Brain microvascular endothelial cell (primary cell): ENCODE measurements around the gene SASS6.
"Not testable (repeated sequence)": the region's sequence is repeated elsewhere in the genome, so short reads cannot be mapped to it uniquely, and the experiment has no call there.

Experiments
- DNase-seq: peaks from one replicate; pipeline ENCODE4 v3.0.0-alpha.2; 2020
- H3K27ac ChIP-seq: fragments of 250-450 bp; sonication (Bioruptor Pico); 2 replicates; pipeline ENCODE4 v1.5.1; 2020; ENCODE audit warnings: mild to moderate bottlenecking, moderate library complexity
- H3K27me3 ChIP-seq: fragments of 250-450 bp; sonication (Bioruptor Pico); replicated peaks from 2 replicates; pipeline ENCODE4 v1.5.1; 2020; ENCODE audit warnings: mild to moderate bottlenecking
- H3K36me3 ChIP-seq: fragments of 250-450 bp; sonication (Bioruptor Pico); replicated peaks from 2 replicates; pipeline ENCODE4 v1.5.1; 2020; ENCODE audit warnings: mild to moderate bottlenecking
- H3K4me3 ChIP-seq: 2 replicates; pipeline ENCODE4 v1.5.1; 2011; ENCODE audit warnings: low read depth, mild to moderate bottlenecking, control low read depth, low read length, moderate library complexity
- CTCF ChIP-seq: IDR thresholded peaks from 2 replicates; pipeline ENCODE4 v1.5.1; 2011; ENCODE audit warnings: low read depth, mild to moderate bottlenecking, moderate library complexity, low read length, control low read depth, inconsistent platforms; ENCODE audit errors: missing control alignments
- in situ Hi-C: cut with HindIII; loops from 2 replicates; pipeline ENCODE4 v1.10.0; 2017; ENCODE audit warnings: low sequenced_read_pairs, low pct_ligation_motif_present

Gene SASS6

GRCh38 chr1:100053727-100054126 lies 79.0 kb downstream of the SASS6 start:
- peaks cover 3% of the 10 kb centered on the region for H3K36me3 ChIP-seq
- in situ Hi-C loops: no loop called here
- no peak overlapping the region for H3K4me3 ChIP-seq
- no peaks in the 10 kb centered on the region for H3K27me3 ChIP-seq
- no peak for DNase-seq
- H3K27ac ChIP-seq: no peak overlapping the region
- no peak for TF ChIP-seq CTCF

GRCh38 chr1:100053119-100053518 lies 79.6 kb downstream of the SASS6 start:
- Histone ChIP-seq H3K36me3 (peaks cover 3% of the 10 kb centered on the region), H3K4me3 (no peak overlapping the region), H3K27ac (no peak overlapping the region), H3K27me3 (no peaks in the 10 kb centered on the region)
- DNase-seq: no peak
- TF ChIP-seq CTCF: no peak
- in situ Hi-C loops: no loop called here

- H3K27ac ChIP-seq: no peak overlapping the region
- peaks cover 3% of the 10 kb centered on the region for H3K36me3 ChIP-seq
- in situ Hi-C loops: no loop called here
- no peaks in the 10 kb centered on the region for H3K27me3 ChIP-seq
- no peak overlapping the region for H3K4me3 ChIP-seq
- TF ChIP-seq CTCF: no peak
- DNase-seq: no peak
Measured at GRCh38 chr1:100051893-100052292, 80.8 kb downstream of the SASS6 start.

- no peak for DNase-seq
- Histone ChIP-seq H3K27ac (no peak overlapping the region), H3K27me3 (no peaks in the 10 kb centered on the region), H3K36me3 (peaks cover 3% of the 10 kb centered on the region), H3K4me3 (no peak overlapping the region)
- no peak for TF ChIP-seq CTCF
- in situ Hi-C loops: no loop called here
Measured at GRCh38 chr1:100051401-100051800, 81.3 kb downstream of the SASS6 start.

GRCh38 chr1:100050139-100050538 lies 82.6 kb downstream of the SASS6 start:
- TF ChIP-seq CTCF: no peak
- Histone ChIP-seq H3K36me3 (peaks cover 3% of the 10 kb centered on the region), H3K27me3 (no peaks in the 10 kb centered on the region), H3K27ac (no peak overlapping the region), H3K4me3 (no peak overlapping the region)
- in situ Hi-C loops: no loop called here
- DNase-seq: no peak

- in situ Hi-C loops, H3K36me3 ChIP-seq, DNase-seq, H3K27me3 ChIP-seq, H3K27ac ChIP-seq, H3K4me3 ChIP-seq: not testable (repeated sequence)
Measured at GRCh38 chr1:100047235-100047708, 85.5 kb downstream of the SASS6 start.
